SK-N-DZ (cell line): ENCODE measurements around the gene CEACAM16. TPM values are rescaled to one million over a fixed set of nuclear protein-coding genes. Genes with fewer than 3 reads are reported as not detected.
"Not testable (repeated sequence)": the region's sequence is repeated elsewhere in the genome, so short reads cannot be mapped to it uniquely, and the experiment has no call there.

Experiments used
- DNase-seq: peaks from one replicate; pipeline ENCODE4 v3.0.0-alpha.2; 2015; ENCODE audit warnings: low spot score
- polyA plus RNA-seq, 2 experiments: library from polyadenylated mRNA; depleted of rRNA; stranded (reverse); fragments of >200 nt; gene quantifications; 2 replicates each; pipeline ENCODE4 v1.2.3, GENCODE V29; 2014

CEACAM16 gene
- polyA plus RNA-seq (2014; cell fraction: cytosol; rRNA removed), result not detected in 2 replicates
- not detected in 2 replicates for polyA plus RNA-seq (2014; cell fraction: nucleus; rRNA removed)

GRCh38 chr19:44698492-44699201 is at the start of gene CEACAM16:
Gene CEACAM16 (plus strand): TSS chr19:44699151. CDS start chr19:44701457, 2,306 bp downstream.
- no peak for DNase-seq

- no peak for DNase-seq
Measured at GRCh38 chr19:44649578-44650145, 49.3 kb upstream of the CEACAM16 start.

- DNase-seq, result no peak
Measured at GRCh38 chr19:44653343-44653742, 45.6 kb upstream of the CEACAM16 start.

- no peak for DNase-seq
Measured at GRCh38 chr19:44653977-44654774, 44.8 kb upstream of the CEACAM16 start.

- peak; percentile 58 for DNase-seq
Measured at GRCh38 chr19:44657211-44657921, 41.6 kb upstream of the CEACAM16 start.

GRCh38 chr19:44658069-44658733 is 40.8 kb upstream of the CEACAM16 start:
- no peak for DNase-seq

GRCh38 chr19:44660081-44660480 is 38.9 kb upstream of the CEACAM16 start:
- no peak for DNase-seq

GRCh38 chr19:44661205-44661604 is 37.7 kb upstream of the CEACAM16 start:
- DNase-seq, result no peak

- DNase-seq, result peak; percentile 35
Measured at GRCh38 chr19:44661904-44662303, 37.0 kb upstream of the CEACAM16 start.

- no peak for DNase-seq
Measured at GRCh38 chr19:44662691-44663385, 36.1 kb upstream of the CEACAM16 start.

GRCh38 chr19:44663996-44664395 is 35.0 kb upstream of the CEACAM16 start:
- no peak for DNase-seq

- no peak for DNase-seq
Measured at GRCh38 chr19:44664976-44665375, 34.0 kb upstream of the CEACAM16 start.

- DNase-seq, result peak; percentile 21
Measured at GRCh38 chr19:44666852-44667556, 31.9 kb upstream of the CEACAM16 start.

GRCh38 chr19:44668985-44669764 is 29.8 kb upstream of the CEACAM16 start:
- DNase-seq, result no peak

- not testable (repeated sequence) for DNase-seq
Measured at GRCh38 chr19:44670027-44670426, 28.9 kb upstream of the CEACAM16 start.

GRCh38 chr19:44671400-44671799 is 27.6 kb upstream of the CEACAM16 start, which contains the start of gene CEACAM19:
Gene CEACAM19 (plus strand): TSS chr19:44671482. CDS start chr19:44671932, 450 bp downstream.
- DNase-seq, result no peak

- no peak for DNase-seq
Measured at GRCh38 chr19:44672226-44672625, 26.7 kb upstream of the CEACAM16 start.

GRCh38 chr19:44673510-44673909 is 25.4 kb upstream of the CEACAM16 start:
- no peak for DNase-seq

GRCh38 chr19:44675521-44675920 is 23.4 kb upstream of the CEACAM16 start:
- no peak for DNase-seq
